Progenitor cell of endocrine pancreas (in vitro differentiated cells): ENCODE measurements around the gene LRRC74B. TPM values are rescaled to one million over a fixed set of nuclear protein-coding genes. Genes with fewer than 3 reads are reported as not detected.

Experiments used
- DNase-seq: peaks from one replicate; pipeline ENCODE4 v3.0.0; 2021; ENCODE audit warnings: low spot score; ENCODE audit not compliant: unreplicated experiment
- H3K27ac Mint-ChIP-seq: 2 replicates; pipeline ENCODE4 v1.8.0; 2021; ENCODE audit warnings: mild to moderate bottlenecking, moderate library complexity, mixed read lengths
- H3K27me3 Mint-ChIP-seq: 2 replicates; pipeline ENCODE4 v1.8.0; 2021; ENCODE audit warnings: mixed read lengths
- H3K36me3 Mint-ChIP-seq: 2 replicates; pipeline ENCODE4 v1.8.0; 2022; ENCODE audit warnings: mixed read lengths; ENCODE audit not compliant: insufficient read depth
- H3K4me1 Mint-ChIP-seq: 2 replicates; pipeline ENCODE4 v1.8.0; 2021; ENCODE audit warnings: low read depth, mixed read lengths
- H3K4me3 Mint-ChIP-seq: 2 replicates; pipeline ENCODE4 v1.8.0; 2021; ENCODE audit warnings: low read depth, mild to moderate bottlenecking, moderate library complexity, mixed read lengths
- H3K9me3 Mint-ChIP-seq: 2 replicates; pipeline ENCODE4 v1.8.0; 2021; ENCODE audit warnings: low read depth, mixed read lengths
- CTCF ChIP-seq: fragments of 200-600 bp; sonication (generic); IDR thresholded peaks from one replicate; pipeline ENCODE4 v1.5.0; 2021; ENCODE audit warnings: antibody characterized with exemption, mild to moderate bottlenecking; ENCODE audit not compliant: unreplicated experiment
- microRNA-seq: library from miRNA; unstranded; fragments of <30 nt; microRNA quantifications from one replicate; pipeline ENCODE4 v1.1.0, GENCODE V29; 2020; ENCODE audit warnings: borderline number of aligned reads; ENCODE audit not compliant: unreplicated experiment
- total RNA-seq: library from RNA; stranded (reverse); gene quantifications from 2 replicates; pipeline ENCODE4 v1.2.1, GENCODE V29; 2021

LRRC74B gene
- total RNA-seq, 1 donor from 2014 or later, result 0.72 TPM

- no peak overlapping the region for H3K27ac Mint-ChIP-seq
Measured at GRCh38 chr22:21104126-21104691, 58.5 kb downstream of the LRRC74B start.

GRCh38 chr22:21105294-21105693 is 59.5 kb downstream of the LRRC74B start:
- DNase-seq, result no peak
- H3K27me3 Mint-ChIP-seq, result peaks cover 26% of the 10 kb centered on the region
- no peaks in the 10 kb centered on the region for H3K9me3 Mint-ChIP-seq
- no peak overlapping the region for H3K27ac Mint-ChIP-seq
- H3K4me1 Mint-ChIP-seq, result peaks cover 2% of the 10 kb centered on the region
- no peak overlapping the region for H3K4me3 Mint-ChIP-seq
- TF ChIP-seq CTCF, result no peak
- no peaks in the 10 kb centered on the region for H3K36me3 Mint-ChIP-seq

More at GRCh38 chr22:21104126-21104691, 58.5 kb downstream of the LRRC74B start:
- no peaks in the 10 kb centered on the region for H3K36me3 Mint-ChIP-seq
- H3K4me3 Mint-ChIP-seq, result no peak overlapping the region
- DNase-seq, result no peak
- peaks cover 30% of the 10 kb centered on the region for H3K27me3 Mint-ChIP-seq
- no peaks in the 10 kb centered on the region for H3K9me3 Mint-ChIP-seq
- H3K4me1 Mint-ChIP-seq, result peaks cover 2% of the 10 kb centered on the region
- no peak for TF ChIP-seq CTCF

GRCh38 chr22:21106000-21106399 is 60.3 kb downstream of the LRRC74B start:
- Mint-ChIP-seq H3K27ac (no peak overlapping the region), H3K36me3 (no peaks in the 10 kb centered on the region), H3K4me3 (no peak overlapping the region), H3K4me1 (peaks cover 2% of the 10 kb centered on the region), H3K9me3 (no peaks in the 10 kb centered on the region), H3K27me3 (peaks cover 26% of the 10 kb centered on the region)
- DNase-seq, result no peak
- no peak for TF ChIP-seq CTCF

- H3K4me1 Mint-ChIP-seq, result no peaks in the 10 kb centered on the region
- no peak overlapping the region for H3K4me3 Mint-ChIP-seq
- no peaks in the 10 kb centered on the region for H3K9me3 Mint-ChIP-seq
- H3K36me3 Mint-ChIP-seq, result no peaks in the 10 kb centered on the region
- no peak overlapping the region for H3K27ac Mint-ChIP-seq
- TF ChIP-seq CTCF, result no peak
- peaks cover 9% of the 10 kb centered on the region for H3K27me3 Mint-ChIP-seq
- DNase-seq, result no peak
Measured at GRCh38 chr22:21108379-21109115, 62.8 kb downstream of the LRRC74B start.

Small RNA genes lying within 50 kb of the gene (microRNA-seq; reads per million reads assigned to microRNA genes)
- gene MIR649, result not detected

Other genes with a start within 250 kb of the LRRC74B start
- gene PI4KA, start 187.1 kb upstream of the LRRC74B start, total RNA-seq, result 125 and 140 TPM in 2 replicates
- gene SNAP29, start 186.9 kb upstream of the LRRC74B start, total RNA-seq, result 20.4 and 20.6 TPM in 2 replicates
- 81.4 and 86.3 TPM in 2 replicates for gene CRKL, start 128.5 kb upstream of the LRRC74B start, total RNA-seq
- 1.8 and 2.3 TPM in 2 replicates for gene AIFM3, start 78.7 kb upstream of the LRRC74B start, total RNA-seq
- 91.6 and 93.8 TPM in 2 replicates for gene LZTR1, start 63.6 kb upstream of the LRRC74B start, total RNA-seq
- 17.6 and 20.2 TPM in 2 replicates for gene THAP7, start 43.8 kb upstream of the LRRC74B start, total RNA-seq
- 0.36 and 0.57 TPM in 2 replicates for gene P2RX6, start 30.8 kb upstream of the LRRC74B start, total RNA-seq
- 1.1 and 1.3 TPM in 2 replicates for gene SLC7A4, start 13.4 kb upstream of the LRRC74B start, total RNA-seq